WTC11 (cell line): ENCODE results near the gene FREY1. TPM values are rescaled to one million over a fixed set of nuclear protein-coding genes. Genes with fewer than 3 reads are reported as not detected.

Experiments used
- ATAC-seq: fragments of 200-7000 bp; cut with Tn5 transposase; 2 replicates; pipeline ENCODE4 v1.10.0; 2021; ENCODE audit warnings: mild to moderate bottlenecking, moderate library complexity
- CTCF ChIA-PET: fragments of 300-600 bp; sonication (Branson Sonifier 250); formaldehyde crosslinking; loops from one replicate; lab custom pipeline; 2021; ENCODE audit warnings: antibody characterized with exemption; lab: Charles Lee
- POLR2A ChIA-PET: fragments of 350-600 bp; sonication (Branson Sonifier 250); formaldehyde crosslinking; loops from one replicate; lab custom pipeline; 2021; ENCODE audit warnings: antibody characterized with exemption; lab: Charles Lee
- DNase-seq: peaks from one replicate; pipeline ENCODE4 v3.0.0; 2021; ENCODE audit warnings: low spot score
- H3K27ac Mint-ChIP-seq: 2 replicates; pipeline ENCODE4 v1.8.0; 2021; ENCODE audit warnings: mixed read lengths
- H3K27me3 Mint-ChIP-seq: 2 replicates; pipeline ENCODE4 v1.8.0; 2021; ENCODE audit warnings: low read depth, mild to moderate bottlenecking, moderate library complexity, mixed read lengths
- H3K36me3 Mint-ChIP-seq: 2 replicates; pipeline ENCODE4 v1.8.0; 2021; ENCODE audit warnings: mixed read lengths
- H3K4me1 Mint-ChIP-seq: 2 replicates; pipeline ENCODE4 v1.8.0; 2022; ENCODE audit warnings: mixed read lengths
- H3K4me3 Mint-ChIP-seq: 2 replicates; pipeline ENCODE4 v1.8.0; 2021; ENCODE audit warnings: mild to moderate bottlenecking, moderate library complexity, mixed read lengths
- H3K9me3 Mint-ChIP-seq: 2 replicates; pipeline ENCODE4 v1.8.0; 2021; ENCODE audit warnings: mixed read lengths
- GRHL2 ChIP-seq: fragments of 250-450 bp; sonication (Bioruptor Pico); IDR thresholded peaks from 2 replicates; pipeline ENCODE4 v1.8.0; 2022; ENCODE audit warnings: mild to moderate bottlenecking, moderate library complexity; ENCODE audit not compliant: insufficient replicate concordance, severe bottlenecking
- HMGA2 ChIP-seq: fragments of 250-450 bp; sonication (Bioruptor Pico); IDR thresholded peaks from 2 replicates; pipeline ENCODE4 v1.4.0; 2021; ENCODE audit warnings: mild to moderate bottlenecking, moderate library complexity
- NFATC4 ChIP-seq: fragments of 250-450 bp; sonication (Bioruptor Pico); IDR thresholded peaks from 2 replicates; pipeline ENCODE4 v1.9.0; 2021; ENCODE audit warnings: mild to moderate bottlenecking
- NFE2L1 ChIP-seq: sonication (generic); formaldehyde crosslinking; IDR thresholded peaks from 2 replicates; pipeline ENCODE4 v1.8.1; 2023; ENCODE audit warnings: missing genetic modification reagents
- NR3C1 ChIP-seq: sonication (generic); formaldehyde crosslinking; conservative IDR thresholded peaks from 2 replicates; pipeline ENCODE4 v1.8.1; 2023; ENCODE audit warnings: low read depth, mild to moderate bottlenecking, missing genetic modification reagents
- ZNF138 ChIP-seq: sonication (generic); formaldehyde crosslinking; conservative IDR thresholded peaks from 2 replicates; pipeline ENCODE4 v1.8.1; 2022; ENCODE audit warnings: mild to moderate bottlenecking, moderate library complexity, missing genetic modification reagents
- ZNF232 ChIP-seq: sonication (generic); formaldehyde crosslinking; IDR thresholded peaks from 2 replicates; pipeline ENCODE4 v1.8.0; 2022; ENCODE audit warnings: mild to moderate bottlenecking, missing genetic modification reagents
- ZNF416 ChIP-seq: fragments of 250-450 bp; sonication (Bioruptor Pico); IDR thresholded peaks from 2 replicates; pipeline ENCODE4 v1.9.0; 2021; ENCODE audit warnings: mild to moderate bottlenecking, inconsistent platforms
- total RNA-seq: library from RNA; stranded (reverse); gene quantifications from 3 replicates; pipeline ENCODE4 v1.2.3, GENCODE V29; 2021
- TF ChIP-seq, protein P1 (sequence below): sonication (generic); formaldehyde crosslinking; IDR thresholded peaks from 2 replicates; pipeline ENCODE4 v1.8.0; 2022; ENCODE audit warnings: mild to moderate bottlenecking, missing genetic modification reagents
- TF ChIP-seq, protein P2 (sequence below): sonication (generic); formaldehyde crosslinking; IDR thresholded peaks from 2 replicates; pipeline ENCODE4 v1.8.1; 2022; ENCODE audit warnings: mild to moderate bottlenecking, missing genetic modification reagents, moderate library complexity, borderline replicate concordance
- TF ChIP-seq, protein P3 (sequence below): sonication (generic); formaldehyde crosslinking; IDR thresholded peaks from 2 replicates; pipeline ENCODE4 v1.8.1; 2022; ENCODE audit warnings: low read depth, mild to moderate bottlenecking, moderate library complexity, missing genetic modification reagents, borderline replicate concordance
- TF ChIP-seq, protein P4 (sequence below): sonication (generic); formaldehyde crosslinking; IDR thresholded peaks from 2 replicates; pipeline ENCODE4 v1.8.1; 2022; ENCODE audit warnings: missing genetic modification reagents, borderline replicate concordance
- TF ChIP-seq, protein P5 (sequence below): sonication (generic); formaldehyde crosslinking; IDR thresholded peaks from 2 replicates; pipeline ENCODE4 v1.8.1; 2023; ENCODE audit warnings: mild to moderate bottlenecking, missing genetic modification reagents
- TF ChIP-seq, protein P6 (sequence below): fragments of 200-600 bp; IDR thresholded peaks from 2 replicates; pipeline ENCODE4 v1.8.0; 2022; ENCODE audit warnings: antibody characterized with exemption
- TF ChIP-seq, protein P7 (sequence below): sonication (generic); formaldehyde crosslinking; IDR thresholded peaks from 2 replicates; pipeline ENCODE4 v1.8.1; 2023; ENCODE audit warnings: mild to moderate bottlenecking, missing genetic modification reagents, borderline replicate concordance

The FREY1 gene
- total RNA-seq, 1 experiment from 2014 or later = 2.1 TPM

DNA sequence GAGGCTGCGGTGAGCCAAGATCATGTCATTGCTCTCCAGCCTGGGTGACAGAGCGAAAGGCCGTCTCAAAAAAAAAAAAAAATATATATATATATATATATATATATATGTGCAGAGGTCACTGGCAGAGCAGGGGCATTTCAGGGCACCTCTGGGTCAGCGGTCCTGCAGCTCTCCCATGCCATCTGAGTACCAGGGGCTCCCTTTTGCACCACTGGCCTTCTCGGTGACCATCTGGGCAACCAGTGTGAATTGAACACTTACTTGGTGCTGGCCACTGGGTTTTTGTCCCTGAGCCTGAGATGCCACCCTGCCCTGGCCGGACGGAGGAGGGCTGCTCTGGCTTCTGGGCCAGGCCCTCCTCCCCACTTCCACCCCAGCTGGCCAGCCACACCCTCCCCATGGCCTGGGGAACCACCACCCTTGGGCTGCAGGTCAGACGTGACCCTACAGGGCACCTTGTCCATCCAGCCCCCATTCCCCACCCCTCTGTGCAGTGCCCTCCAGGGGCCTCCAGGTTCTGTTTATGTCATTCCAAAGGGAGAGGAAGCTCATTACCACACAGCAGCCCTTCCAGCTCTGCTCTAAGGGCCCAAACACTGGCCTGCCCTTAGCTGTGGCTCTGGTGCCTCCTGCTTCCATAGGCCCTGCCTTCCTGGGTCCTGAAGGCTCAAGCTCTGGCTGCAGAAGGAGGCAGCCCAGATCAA is 11.4 kb downstream of the FREY1 start:
- ChIA-PET CTCF (interaction anchor here (0.8 to 4.3 kb wide), 9 partner anchors 9 to 419 kb away, joined by 3 to 33 read pairs (median 4); partner anchors contain the start of genes LARGE2 and PEX16), POLR2A (interaction anchor here (0.6 to 2.1 kb wide), 6 partner anchors 9 to 23 kb away, joined by 3 to 8 read pairs (median 3); partner anchors contain the start of gene PEX16)
- Mint-ChIP-seq H3K27ac (0 out of 2 replicates have a peak overlapping the region, but pooled peaks have one; percentile 15), H3K4me1 (peaks cover 34% of the 10 kb centered on the region), H3K36me3 (no peaks in the 10 kb centered on the region), H3K4me3 (no peak overlapping the region), H3K27me3 (peaks cover 4% of the 10 kb centered on the region), H3K9me3 (no peaks in the 10 kb centered on the region)
- ATAC-seq (no peak), DNase-seq (no peak)
- TF ChIP-seq, protein P1, sequence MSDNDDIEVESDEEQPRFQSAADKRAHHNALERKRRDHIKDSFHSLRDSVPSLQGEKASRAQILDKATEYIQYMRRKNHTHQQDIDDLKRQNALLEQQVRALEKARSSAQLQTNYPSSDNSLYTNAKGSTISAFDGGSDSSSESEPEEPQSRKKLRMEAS = 0 out of 2 replicates have a peak, but pooled peaks have one; percentile 10
- TF ChIP-seq, protein P2, sequence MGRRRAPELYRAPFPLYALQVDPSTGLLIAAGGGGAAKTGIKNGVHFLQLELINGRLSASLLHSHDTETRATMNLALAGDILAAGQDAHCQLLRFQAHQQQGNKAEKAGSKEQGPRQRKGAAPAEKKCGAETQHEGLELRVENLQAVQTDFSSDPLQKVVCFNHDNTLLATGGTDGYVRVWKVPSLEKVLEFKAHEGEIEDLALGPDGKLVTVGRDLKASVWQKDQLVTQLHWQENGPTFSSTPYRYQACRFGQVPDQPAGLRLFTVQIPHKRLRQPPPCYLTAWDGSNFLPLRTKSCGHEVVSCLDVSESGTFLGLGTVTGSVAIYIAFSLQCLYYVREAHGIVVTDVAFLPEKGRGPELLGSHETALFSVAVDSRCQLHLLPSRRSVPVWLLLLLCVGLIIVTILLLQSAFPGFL (CRISPR knock-in tag) = no peak

DNA sequence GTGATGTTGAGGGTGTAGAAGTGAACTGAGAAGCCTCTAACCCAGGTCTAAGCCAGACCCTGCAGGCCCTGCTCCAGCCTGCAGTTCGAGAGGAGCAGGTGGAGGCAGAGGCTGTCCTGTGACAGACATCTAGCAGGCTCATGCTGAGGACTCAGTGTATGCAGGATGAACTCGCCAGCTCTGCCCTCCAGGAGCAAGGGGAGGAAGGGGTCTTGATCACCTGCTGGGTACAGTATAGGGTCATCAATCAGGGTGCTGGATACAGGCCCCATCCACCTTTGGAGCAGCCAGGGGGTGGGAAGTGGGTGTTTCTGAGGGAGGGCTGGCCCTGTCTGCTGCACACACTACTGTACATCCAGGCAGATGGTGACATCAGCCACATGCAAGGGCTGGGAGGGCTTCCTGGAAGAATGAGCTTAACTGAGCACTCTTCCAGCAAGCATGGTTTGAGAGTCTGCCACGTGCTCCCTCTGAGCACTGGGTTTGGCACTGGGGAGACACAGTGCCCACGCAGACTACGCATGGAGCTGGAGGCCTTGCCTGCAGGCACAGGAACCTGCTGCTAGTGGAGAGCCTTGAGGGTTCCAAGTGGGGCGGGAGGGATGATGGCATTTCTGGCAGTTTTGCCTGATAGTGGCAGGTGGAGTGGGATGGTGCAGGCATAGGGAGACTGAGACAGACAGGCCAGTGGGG is 12.4 kb downstream of the FREY1 start:
- Mint-ChIP-seq H3K36me3 (no peaks in the 10 kb centered on the region), H3K4me1 (peaks cover 30% of the 10 kb centered on the region), H3K27ac (no peak overlapping the region), H3K27me3 (no peaks in the 10 kb centered on the region), H3K9me3 (no peaks in the 10 kb centered on the region), H3K4me3 (no peak overlapping the region)
- POLR2A ChIA-PET = no interaction called here
- TF ChIP-seq GRHL2 (CRISPR knock-in tag) (no peak), ZNF138 (no peak), ZNF232 (CRISPR knock-in tag) (no peak), NR3C1 (CRISPR knock-in tag) (no peak)
- TF ChIP-seq, protein P3, sequence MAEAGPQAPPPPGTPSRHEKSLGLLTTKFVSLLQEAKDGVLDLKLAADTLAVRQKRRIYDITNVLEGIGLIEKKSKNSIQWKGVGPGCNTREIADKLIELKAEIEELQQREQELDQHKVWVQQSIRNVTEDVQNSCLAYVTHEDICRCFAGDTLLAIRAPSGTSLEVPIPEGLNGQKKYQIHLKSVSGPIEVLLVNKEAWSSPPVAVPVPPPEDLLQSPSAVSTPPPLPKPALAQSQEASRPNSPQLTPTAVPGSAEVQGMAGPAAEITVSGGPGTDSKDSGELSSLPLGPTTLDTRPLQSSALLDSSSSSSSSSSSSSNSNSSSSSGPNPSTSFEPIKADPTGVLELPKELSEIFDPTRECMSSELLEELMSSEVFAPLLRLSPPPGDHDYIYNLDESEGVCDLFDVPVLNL (CRISPR knock-in tag) = no peak
- TF ChIP-seq, protein P4, sequence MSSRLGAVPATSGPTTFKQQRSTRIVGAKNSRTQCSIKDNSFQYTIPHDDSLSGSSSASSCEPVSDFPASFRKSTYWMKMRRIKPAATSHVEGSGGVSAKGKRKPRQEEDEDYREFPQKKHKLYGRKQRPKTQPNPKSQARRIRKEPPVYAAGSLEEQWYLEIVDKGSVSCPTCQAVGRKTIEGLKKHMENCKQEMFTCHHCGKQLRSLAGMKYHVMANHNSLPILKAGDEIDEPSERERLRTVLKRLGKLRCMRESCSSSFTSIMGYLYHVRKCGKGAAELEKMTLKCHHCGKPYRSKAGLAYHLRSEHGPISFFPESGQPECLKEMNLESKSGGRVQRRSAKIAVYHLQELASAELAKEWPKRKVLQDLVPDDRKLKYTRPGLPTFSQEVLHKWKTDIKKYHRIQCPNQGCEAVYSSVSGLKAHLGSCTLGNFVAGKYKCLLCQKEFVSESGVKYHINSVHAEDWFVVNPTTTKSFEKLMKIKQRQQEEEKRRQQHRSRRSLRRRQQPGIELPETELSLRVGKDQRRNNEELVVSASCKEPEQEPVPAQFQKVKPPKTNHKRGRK (CRISPR knock-in tag) = no peak
- ATAC-seq = no peak
- CTCF ChIA-PET = no interaction called here
- DNase-seq = no peak

DNA sequence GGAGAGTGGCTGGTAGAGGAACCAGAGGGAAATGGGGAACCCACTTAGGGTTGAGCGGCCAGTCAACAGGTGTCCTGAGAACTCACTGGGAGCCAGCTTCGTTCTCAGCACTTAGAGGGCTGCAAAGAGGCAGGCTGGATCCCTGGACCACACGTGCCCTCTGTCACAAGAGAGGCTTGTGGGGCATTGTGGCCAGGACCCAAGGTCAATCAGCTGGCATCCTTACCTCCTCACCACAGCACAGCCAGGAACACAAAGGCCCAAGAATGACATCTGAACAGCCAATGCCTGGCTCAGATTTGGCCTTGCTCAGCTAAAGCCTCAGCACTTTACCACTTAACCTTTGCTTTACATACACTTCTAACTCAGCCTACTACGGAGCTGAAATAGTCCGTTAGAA is 14.2 kb downstream of the FREY1 start:
- Mint-ChIP-seq H3K4me3 (no peak overlapping the region), H3K27ac (peak overlapping the region; percentile 43), H3K27me3 (no peaks in the 10 kb centered on the region), H3K36me3 (no peaks in the 10 kb centered on the region), H3K4me1 (peaks cover 28% of the 10 kb centered on the region), H3K9me3 (no peaks in the 10 kb centered on the region)
- POLR2A ChIA-PET = no interaction called here
- peak; percentile 18 for ATAC-seq
- CTCF ChIA-PET = interaction anchor here (0.7 to 1.7 kb wide), 4 partner anchors 12 to 33 kb away, joined by 3 to 13 read pairs (median 4); no protein-coding TSS in a partner anchor
- TF ChIP-seq NFATC4 (CRISPR knock-in tag) (no peak), NFE2L1 (no peak), ZNF416 (CRISPR knock-in tag) (no peak), GRHL2 (CRISPR knock-in tag) (no peak), HMGA2 (CRISPR knock-in tag) (no peak)
- TF ChIP-seq, protein P5, sequence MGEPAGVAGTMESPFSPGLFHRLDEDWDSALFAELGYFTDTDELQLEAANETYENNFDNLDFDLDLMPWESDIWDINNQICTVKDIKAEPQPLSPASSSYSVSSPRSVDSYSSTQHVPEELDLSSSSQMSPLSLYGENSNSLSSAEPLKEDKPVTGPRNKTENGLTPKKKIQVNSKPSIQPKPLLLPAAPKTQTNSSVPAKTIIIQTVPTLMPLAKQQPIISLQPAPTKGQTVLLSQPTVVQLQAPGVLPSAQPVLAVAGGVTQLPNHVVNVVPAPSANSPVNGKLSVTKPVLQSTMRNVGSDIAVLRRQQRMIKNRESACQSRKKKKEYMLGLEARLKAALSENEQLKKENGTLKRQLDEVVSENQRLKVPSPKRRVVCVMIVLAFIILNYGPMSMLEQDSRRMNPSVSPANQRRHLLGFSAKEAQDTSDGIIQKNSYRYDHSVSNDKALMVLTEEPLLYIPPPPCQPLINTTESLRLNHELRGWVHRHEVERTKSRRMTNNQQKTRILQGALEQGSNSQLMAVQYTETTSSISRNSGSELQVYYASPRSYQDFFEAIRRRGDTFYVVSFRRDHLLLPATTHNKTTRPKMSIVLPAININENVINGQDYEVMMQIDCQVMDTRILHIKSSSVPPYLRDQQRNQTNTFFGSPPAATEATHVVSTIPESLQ = no peak
- TF ChIP-seq, protein P6, sequence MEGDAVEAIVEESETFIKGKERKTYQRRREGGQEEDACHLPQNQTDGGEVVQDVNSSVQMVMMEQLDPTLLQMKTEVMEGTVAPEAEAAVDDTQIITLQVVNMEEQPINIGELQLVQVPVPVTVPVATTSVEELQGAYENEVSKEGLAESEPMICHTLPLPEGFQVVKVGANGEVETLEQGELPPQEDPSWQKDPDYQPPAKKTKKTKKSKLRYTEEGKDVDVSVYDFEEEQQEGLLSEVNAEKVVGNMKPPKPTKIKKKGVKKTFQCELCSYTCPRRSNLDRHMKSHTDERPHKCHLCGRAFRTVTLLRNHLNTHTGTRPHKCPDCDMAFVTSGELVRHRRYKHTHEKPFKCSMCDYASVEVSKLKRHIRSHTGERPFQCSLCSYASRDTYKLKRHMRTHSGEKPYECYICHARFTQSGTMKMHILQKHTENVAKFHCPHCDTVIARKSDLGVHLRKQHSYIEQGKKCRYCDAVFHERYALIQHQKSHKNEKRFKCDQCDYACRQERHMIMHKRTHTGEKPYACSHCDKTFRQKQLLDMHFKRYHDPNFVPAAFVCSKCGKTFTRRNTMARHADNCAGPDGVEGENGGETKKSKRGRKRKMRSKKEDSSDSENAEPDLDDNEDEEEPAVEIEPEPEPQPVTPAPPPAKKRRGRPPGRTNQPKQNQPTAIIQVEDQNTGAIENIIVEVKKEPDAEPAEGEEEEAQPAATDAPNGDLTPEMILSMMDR = no peak
- TF ChIP-seq, protein P7, sequence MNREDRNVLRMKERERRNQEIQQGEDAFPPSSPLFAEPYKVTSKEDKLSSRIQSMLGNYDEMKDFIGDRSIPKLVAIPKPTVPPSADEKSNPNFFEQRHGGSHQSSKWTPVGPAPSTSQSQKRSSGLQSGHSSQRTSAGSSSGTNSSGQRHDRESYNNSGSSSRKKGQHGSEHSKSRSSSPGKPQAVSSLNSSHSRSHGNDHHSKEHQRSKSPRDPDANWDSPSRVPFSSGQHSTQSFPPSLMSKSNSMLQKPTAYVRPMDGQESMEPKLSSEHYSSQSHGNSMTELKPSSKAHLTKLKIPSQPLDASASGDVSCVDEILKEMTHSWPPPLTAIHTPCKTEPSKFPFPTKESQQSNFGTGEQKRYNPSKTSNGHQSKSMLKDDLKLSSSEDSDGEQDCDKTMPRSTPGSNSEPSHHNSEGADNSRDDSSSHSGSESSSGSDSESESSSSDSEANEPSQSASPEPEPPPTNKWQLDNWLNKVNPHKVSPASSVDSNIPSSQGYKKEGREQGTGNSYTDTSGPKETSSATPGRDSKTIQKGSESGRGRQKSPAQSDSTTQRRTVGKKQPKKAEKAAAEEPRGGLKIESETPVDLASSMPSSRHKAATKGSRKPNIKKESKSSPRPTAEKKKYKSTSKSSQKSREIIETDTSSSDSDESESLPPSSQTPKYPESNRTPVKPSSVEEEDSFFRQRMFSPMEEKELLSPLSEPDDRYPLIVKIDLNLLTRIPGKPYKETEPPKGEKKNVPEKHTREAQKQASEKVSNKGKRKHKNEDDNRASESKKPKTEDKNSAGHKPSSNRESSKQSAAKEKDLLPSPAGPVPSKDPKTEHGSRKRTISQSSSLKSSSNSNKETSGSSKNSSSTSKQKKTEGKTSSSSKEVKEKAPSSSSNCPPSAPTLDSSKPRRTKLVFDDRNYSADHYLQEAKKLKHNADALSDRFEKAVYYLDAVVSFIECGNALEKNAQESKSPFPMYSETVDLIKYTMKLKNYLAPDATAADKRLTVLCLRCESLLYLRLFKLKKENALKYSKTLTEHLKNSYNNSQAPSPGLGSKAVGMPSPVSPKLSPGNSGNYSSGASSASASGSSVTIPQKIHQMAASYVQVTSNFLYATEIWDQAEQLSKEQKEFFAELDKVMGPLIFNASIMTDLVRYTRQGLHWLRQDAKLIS (CRISPR knock-in tag) = no peak
- TF ChIP-seq, protein P3 (CRISPR knock-in tag) = no peak
- TF ChIP-seq, all 79 proteins: peak for 0
- no peak for DNase-seq
